Measurements from ENCODE around the gene FMO2.

Gene FMO2

DNA sequence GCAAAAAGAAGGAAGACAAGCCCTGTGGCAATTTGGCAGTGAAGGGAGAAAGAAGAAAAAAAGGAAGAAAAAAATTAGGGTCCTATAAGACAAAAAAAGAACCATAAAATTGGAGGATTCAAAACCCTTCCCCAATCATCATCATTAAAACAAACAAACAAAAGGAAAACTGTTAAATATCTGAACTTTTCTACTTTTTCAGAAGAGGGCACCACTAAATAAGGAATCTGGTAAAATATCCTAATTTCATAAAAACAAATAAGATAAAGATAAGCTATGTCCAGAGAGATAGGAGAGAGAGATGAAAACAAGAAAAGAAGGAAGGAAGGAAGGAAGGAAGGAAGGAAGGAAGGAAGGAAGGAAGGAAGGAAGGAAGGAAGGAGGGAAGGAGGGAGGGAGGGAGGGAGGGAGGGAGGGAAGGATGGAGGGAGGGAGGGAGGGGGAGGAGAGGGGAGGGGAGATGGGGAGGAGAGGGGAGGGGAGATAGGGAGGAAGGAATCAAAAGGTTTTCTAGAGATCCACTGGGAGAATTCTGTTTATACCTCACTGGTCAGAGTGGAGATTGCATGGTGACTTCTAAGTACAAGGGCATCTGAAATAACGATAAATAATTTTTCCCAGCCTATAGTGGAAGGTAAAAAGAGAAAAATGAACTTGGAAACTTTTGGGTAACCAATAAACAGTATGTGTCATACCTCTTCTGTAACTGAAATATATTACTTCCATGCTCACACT is 10.4 kb upstream of the FMO2 start:
- DNase-seq (ENCODE audit: low read depth in 4 of 4, low spot score in 1 of 4): no peak

DNA sequence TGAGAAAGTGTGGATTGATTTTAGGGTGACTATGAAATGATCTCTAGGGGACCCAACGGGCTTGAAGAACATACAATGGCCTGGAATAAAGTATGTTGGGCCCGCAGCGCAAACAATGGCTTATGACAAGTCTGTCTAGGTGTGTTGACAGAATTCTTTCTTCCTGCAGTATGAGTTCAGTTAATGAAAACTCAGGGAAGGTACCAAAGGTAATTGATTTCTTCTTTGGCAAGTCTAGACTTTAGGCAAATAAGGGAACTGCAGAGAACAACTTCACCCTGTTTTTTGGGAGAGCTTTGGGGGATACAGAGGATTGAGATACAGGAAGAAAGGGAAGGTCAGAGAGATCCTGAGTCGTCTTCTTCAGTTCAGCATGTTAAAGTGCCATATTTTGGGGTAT is 7.8 kb upstream of the FMO2 start:
- DNase-seq (ENCODE audit: low read depth in 4 of 4, low spot score in 1 of 4): no peak

DNA sequence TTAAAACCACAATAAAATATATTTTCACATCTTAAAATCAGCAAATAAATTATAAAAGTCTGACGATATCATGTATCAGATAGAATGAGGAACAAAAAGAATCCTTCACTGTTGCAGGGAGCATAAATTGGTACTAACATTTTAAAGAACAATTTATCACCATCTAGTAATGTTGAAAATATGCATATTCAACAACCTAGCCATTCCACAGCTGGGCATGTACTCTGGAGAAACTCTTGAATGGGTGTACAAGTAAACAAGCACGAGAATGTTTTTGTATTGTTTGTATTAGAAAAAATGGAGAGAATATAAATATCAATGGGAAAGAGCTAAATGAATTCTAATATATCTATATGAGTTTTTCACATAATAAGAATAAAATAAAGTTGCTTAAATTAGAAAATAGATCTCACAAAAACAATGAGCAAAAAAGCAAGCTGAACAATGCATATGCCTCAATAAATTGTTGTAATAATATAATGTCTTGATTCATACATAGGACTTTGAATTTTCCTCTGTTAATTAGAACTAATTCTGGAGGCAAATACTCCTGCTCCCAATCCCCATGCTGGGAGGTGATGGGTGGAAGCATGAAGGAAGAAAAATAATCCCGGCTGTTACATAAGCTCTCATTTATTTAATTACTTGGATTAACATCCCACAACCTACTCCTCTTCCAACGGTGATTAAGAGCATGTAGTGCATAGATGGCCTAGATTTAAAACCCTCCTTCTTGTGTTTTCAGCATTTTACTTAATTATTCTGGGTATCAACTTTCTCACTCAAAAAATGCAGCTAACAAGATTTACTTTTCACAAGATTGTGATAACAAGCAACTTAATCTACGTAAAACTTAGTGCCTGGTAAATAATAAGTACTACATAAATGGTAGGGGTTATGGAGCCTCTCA is 5.5 kb upstream of the FMO2 start:
- DNase-seq (ENCODE audit: low read depth in 4 of 4, low spot score in 1 of 4): no peak

DNA sequence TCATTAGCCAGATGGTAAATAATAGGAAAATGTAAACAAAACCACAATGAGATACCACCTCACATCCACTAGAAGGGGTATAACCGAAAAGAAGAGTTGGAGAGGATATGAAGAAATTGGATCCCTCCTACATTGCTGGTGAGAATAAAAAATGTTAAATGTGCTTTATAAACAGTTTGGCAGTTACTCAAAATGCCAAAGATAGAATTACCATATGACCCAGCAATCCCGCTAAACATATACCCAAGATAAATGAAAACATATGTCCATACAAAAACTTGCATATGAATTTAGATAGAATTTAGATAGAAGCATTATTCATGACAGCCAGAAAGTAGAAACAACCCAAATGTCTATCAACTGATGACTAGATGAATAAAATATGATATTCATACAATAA is 4.4 kb upstream of the FMO2 start:
- no peak for DNase-seq (ENCODE audit: low read depth in 4 of 4, low spot score in 1 of 4)

DNA sequence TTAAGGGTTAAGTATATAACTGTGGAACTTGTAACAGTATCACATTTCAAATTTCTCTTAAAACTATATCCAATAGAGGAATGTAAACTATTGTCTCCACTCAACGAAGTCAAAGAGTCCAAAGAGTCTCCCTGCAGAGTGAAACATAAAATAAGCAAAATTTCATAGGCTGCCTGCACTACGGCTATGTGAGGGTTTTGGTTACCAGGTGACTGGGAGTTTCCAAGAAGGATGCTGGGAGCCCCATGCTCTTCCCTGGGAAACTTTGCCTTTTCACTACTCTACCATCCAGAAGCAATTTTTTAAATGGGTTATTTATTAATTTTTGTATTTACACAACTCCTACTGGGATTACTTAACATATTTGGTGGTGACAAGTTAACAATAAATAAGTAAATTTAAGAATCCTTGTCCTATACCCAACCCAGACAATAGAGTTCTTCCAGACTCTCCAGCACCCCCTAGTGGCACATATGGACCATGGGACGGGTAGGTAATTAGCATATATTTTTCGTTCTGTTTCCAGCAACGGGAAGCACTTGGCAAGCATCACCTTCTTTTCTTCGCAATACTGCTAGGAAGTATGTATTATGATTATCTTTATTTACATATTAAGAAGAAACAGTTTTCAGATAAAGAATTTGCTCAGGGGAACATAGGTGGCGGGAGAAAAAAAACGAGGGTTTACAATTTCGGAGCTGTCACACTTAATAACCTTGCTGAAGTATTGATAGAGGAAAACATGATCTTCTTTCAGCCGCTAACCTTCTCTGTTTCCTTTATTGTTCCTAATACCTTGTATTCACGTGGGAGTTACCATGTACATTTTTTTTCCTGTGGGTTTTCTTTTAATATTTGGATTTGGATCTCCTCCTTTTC is 3.5 kb downstream of the FMO2 start:
- peak; percentile 9 to 28 (median 22) for DNase-seq (ENCODE audit: low read depth in 4 of 4, low spot score in 1 of 4)

DNA sequence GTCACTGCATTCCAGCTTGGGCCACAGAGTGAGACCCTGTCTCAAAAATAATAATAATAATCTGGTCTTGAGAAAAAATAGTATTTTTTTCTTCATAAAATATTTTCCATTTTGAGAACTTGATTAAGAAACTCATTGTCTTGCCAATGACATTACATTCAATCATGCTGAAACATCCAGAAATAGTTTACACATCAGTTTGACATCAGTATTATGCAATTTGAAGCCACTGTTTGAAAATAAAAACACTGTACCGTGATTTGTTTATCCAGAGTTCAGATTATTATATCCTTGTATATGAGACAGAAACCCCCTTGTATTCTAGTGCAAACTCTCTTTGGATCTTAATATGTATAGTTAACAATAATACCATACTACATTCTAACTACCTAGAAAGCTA is 6.9 kb downstream of the FMO2 start:
- DNase-seq (ENCODE audit: low read depth in 4 of 4, low spot score in 1 of 4): no peak

DNA sequence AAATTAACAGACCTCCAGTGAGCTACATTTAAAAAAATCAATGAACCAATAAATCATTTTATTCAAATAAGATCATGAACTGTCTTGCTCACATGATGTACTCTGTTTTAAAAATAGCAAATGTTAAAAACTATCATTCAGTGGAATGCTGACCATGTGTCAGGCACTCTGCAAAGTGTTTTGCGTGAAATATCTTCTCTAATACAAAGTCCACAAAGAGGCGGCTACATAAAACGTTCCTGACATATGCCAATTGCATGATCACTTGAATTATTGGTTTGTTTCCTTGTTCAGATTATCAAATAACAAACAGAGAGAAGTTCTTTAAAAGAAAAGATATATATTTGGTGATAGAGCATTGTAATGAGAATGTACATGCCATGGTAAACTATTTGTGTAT is 10.7 kb downstream of the FMO2 start:
- no peak for DNase-seq (ENCODE audit: low read depth in 4 of 4, low spot score in 1 of 4)

DNA sequence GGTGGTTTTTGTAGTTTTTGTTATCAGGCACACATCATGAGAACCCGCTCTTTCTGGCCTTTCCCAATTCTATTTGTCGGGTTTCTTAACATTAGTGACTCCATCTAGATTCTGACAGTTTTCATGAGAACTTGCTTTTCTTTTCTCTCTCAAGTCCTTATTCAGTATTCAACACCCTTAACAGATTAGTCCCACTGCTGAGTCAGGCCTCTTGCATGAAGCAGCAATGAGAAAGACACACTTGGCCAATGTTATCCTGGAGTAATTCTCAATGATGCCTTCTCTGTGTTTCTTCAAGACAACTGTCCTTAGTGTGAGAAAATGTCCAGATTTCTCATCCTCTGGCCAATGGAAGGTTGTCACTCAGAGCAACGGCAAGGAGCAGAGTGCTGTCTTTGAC is 11.3 kb downstream of the FMO2 start:
- no peak for DNase-seq (ENCODE audit: low read depth in 4 of 4, low spot score in 1 of 4)

DNA sequence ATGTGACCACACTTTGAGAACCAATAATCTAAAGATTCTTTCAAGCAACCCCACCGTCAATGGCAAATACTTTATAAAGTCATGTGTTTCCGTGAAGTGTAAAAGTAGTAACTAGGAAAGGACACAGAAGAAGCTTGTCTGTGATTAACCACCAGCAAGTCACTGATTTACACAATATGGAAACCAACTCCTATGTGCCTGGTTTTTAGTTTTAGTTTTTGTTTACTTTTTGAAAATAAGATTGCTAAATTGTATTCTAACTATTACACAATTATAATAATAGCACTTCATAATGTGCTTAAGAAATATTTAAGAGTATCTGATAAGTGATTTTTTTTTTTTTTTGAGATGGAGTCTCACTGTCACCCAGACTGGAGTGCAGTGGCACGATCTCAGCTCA is 13.0 kb downstream of the FMO2 start:
- DNase-seq (ENCODE audit: low read depth in 4 of 4, low spot score in 1 of 4): no peak

DNA sequence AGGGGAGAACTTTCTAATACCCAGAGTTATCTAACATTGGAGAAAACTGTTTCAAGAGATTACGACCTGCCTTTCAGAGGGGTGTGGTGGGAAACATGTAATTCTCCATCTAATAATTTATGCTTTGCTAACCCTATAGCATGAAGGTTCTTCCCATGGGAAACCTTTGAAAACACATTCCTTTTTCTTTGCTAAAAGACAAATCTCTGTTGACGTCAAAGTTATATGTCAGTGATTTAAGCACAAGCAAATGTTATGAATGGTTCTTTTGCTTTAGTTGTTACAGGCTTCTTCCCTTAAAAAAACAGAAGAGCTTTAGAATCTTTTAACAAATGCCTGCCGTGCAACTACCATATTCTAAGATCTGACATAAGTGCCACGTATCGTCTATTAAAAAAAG is 19.2 kb downstream of the FMO2 start:
- DNase-seq (ENCODE audit: low read depth in 4 of 4, low spot score in 1 of 4): no peak

DNA sequence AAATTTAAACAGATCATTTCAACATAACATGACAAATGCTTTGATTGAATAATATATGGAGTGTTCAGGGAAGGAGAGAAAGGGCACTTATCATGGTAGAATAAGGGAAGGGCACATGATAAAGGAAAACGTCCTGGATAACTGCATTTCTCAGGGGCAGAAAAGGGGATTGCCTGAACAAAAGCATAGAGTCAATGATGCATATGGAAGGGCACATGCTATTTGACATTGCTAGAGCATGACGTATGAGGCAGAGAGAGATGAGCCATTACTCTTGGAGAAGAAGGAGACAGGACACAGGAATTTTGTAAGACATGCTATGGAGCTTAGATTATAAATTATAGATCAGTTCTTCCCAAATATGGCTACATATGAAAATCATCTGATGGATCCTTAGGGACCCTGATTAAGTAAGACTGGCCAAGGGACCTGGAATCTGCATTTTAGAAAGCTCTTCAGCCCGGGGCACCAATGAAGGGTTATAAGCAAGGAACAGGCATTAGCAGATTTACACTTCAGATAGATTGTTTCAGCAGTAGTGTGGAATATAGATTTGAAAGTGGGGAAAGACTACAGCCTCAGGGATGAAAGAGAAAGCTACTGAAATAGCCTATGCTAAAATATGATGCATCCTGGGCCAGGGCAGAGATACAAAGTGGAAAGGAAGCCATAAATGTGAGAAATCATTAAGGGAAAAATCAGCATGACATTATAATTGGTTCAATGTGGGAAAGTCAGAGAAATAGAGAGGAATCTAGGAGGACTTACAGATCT is 21.3 kb downstream of the FMO2 start:
- no peak for DNase-seq (ENCODE audit: low read depth in 4 of 4, low spot score in 1 of 4)

DNA sequence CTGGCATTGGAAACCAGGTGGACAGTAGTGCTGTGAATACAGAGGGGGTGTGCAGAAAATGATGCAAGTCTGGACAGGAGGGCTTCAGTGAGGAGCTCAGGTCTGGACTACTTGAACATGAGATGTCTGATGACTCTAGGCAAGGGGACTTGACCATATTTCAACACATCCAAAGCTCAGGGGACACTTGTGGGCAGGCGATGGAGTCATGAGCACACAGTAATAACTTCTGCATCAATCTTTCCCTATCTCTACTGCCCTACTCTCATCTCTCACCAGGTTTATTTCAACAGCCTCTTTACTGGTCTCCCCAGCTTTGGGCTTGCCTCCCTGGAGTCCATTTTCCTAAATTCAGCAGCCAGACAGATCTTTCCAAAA is 21.9 kb downstream of the FMO2 start:
- DNase-seq (ENCODE audit: low read depth in 4 of 4, low spot score in 1 of 4): no peak

DNA sequence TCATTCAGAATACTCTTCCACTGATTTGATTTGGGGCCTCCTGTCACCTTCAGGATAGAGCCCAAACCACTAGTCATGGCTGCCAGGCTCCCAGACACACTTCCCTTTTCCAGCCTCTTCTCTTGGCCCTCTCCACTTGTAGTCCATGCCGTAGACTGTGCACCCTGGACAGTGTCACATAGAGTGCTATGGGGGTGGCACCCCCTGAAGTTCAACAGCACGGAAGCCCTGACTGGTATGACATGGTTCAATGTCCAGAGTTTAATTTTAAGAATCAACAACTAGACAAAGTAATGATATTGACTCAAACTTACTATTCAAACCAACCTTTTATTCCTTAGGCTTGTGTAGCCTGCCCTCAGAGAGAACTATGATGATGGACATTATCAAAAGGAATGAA is 22.3 kb downstream of the FMO2 start:
- DNase-seq (ENCODE audit: low read depth in 4 of 4, low spot score in 1 of 4): no peak

DNA sequence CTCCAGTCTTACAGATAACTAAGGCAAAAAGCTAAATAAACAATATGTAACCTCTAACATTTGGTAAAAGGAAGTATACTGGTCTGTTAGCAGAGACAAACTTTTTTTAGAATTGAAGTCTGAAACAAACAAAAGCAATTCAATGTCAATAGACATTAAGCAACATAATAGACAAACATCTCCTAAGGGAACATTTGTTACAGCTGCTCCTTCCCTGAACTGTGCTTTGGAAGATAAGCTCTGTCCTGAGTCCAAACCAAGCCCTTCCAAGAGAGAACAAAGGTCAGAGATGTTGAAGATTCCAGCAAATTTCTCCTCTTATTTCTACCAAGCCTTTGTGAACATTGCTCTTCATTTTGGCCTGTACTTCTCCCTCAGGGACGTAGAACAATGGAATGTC is 25.3 kb downstream of the FMO2 start:
- DNase-seq (ENCODE audit: low read depth in 4 of 4, low spot score in 1 of 4): no peak

DNA sequence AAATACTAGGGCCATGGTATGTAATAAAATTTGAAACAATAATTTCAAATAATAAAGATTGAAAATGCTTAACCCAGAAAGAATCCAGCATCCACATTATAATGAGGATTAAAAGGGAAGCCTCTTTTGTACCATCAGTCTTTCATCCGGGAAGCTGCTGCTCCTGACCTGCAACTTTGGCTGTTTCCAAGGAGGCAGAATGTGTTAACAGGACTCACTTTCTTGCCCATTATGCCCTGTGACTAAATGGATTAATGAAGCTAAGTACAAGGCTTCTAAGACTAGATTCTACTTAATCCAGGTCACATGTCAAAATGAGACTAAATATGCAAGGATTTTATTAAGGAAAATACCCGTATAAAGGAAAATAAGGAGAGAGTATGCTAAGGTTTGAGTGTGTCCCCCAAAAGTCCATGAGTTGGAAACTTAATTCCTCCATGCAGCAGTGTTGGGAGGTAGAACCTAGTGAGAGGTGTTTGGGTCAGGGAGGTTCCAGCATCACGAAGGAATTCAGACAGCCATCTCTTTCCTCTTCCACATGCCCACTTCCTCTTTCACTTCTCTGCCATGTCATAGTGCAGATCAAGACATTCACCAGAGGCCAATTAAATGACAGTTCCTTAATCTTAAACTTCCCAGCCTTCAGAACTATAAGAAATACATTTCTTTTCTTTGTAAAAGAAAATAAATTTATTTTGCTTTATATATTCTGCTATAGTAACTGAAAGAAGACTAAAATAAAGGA is 27.7 kb downstream of the FMO2 start:
- no peak for DNase-seq (ENCODE audit: low read depth in 4 of 4, low spot score in 1 of 4)

DNA sequence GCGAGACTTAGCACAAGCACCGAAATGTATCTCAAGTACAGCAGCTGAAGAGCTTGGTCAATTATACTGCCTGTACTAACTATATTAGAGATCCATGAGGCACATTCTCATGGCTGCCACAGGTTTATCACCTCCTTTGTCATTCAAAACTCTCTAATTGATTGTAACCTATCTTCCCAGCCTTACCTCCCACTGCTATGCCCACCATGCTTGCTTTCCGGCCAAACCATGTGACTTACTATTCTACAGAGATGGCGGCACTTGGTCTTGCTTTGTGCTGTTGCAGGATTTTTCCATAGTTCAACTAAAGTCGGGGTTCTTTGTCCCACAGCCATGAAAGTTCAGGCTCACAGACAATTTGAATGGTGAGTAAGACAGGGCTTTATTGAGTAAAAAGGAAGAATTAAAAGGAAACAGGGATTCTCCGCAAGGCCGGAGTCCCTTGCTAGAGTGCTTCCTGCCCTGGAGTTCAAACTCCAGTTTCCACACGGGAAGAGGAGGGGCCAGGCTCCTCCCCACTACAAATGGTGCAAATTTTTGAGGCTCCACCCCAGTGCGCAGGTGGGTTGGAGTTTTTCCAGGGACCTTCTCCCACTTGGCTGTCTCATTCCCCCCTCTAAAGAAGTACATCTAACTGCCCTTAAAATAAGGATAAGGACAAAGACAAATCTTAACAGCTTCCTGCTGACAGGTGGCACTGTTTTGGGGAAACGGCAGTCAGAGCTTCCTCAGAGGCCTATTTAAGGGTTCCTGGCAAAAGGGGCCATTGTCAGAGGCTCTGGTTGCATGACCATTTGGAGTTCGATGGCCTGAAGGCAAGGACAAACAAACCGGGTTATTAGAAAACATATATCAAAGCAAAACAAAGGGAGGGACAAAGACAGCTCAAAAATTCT is 28.7 kb downstream of the FMO2 start:
- no peak for DNase-seq (ENCODE audit: low read depth in 4 of 4, low spot score in 1 of 4)

DNA sequence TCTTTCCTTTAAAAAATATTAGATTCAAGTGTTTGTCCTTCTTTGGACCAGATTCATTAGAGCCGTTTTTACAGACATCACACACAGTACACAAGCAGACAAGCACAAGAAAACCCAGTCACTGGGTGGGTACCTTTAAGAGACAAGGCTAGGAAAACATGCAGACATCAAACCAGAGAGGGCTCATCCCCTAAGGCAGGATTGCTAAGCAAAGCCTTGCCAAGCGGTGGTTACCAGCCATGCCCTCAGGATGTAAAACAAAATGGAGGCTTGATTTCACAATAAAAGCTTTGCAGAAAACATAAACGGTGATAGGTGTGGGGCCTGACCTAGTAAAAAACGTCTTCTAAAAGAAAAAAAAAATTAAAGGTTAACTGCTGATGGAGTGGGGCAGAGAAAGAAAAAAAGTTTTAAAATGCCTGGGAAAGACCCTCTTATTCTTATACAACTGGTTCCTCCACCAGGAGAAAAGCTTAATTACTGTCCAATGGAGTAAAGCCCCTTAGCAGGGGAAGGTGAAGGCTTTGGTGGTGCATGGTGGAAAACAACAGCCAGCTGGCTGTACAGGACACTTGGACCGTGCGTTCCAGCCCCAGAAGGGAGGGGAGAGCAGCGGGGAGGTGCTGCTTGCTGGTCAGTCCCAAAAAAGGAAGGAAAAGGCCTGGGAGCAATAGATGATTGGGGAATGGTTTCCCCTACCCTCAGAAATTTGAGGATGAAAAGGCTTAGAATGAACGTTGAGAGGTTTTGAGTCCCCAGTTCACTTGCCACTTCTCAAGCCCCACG is 32.8 kb downstream of the FMO2 start:
- DNase-seq (ENCODE audit: low read depth in 4 of 4, low spot score in 1 of 4): no peak

DNA sequence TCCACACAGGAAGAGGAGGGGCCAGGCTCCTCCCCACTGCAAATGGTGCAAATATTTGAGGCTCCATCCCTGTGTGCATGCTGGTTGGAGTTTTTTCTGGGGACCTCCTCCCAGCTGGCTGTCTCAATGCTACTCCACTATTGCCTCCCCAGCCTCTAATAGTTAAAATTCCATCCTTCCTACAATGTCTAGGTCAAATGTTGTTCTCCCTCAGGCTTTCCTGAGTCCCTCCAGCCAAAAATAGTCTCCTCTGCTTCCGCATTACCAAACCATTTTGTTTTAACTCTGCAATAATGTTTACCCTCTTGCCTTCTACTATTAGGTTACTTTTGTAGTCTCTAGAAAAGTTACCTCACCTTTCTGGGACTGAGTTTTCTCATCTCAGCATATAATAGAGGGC is 33.6 kb downstream of the FMO2 start:
- no peak for DNase-seq (ENCODE audit: low read depth in 4 of 4, low spot score in 1 of 4)
